Large intestine (tissue), 3 donors: ENCODE data around the gene CHMP5. TPM values are rescaled to one million over a fixed set of nuclear protein-coding genes. Genes with fewer than 3 reads are reported as not detected.

ENCODE experiments used
- DNase-seq, 2 donors: peaks; one replicate each; pipeline versions ENCODE4 v3.0.0 to v3.0.0-alpha.2; 2013
- H3K27ac ChIP-seq: one replicate; pipeline ENCODE4 v1.5.1; 2013; ENCODE audit warnings: low read length
- H3K27me3 ChIP-seq: 2 replicates; pipeline ENCODE4 v1.6.1; 2013; ENCODE audit warnings: low read length; ENCODE audit not compliant: control insufficient read depth, insufficient read depth
- H3K36me3 ChIP-seq: 2 replicates; pipeline ENCODE4 v1.6.1; 2013; ENCODE audit warnings: low read length; ENCODE audit not compliant: control insufficient read depth, insufficient read depth
- H3K4me1 ChIP-seq: one replicate; pipeline ENCODE4 v1.6.1; 2013; ENCODE audit warnings: low read length; ENCODE audit not compliant: control insufficient read depth, insufficient read depth
- H3K4me3 ChIP-seq: one replicate; pipeline ENCODE4 v1.5.1; 2013; ENCODE audit warnings: low read length
- H3K9me3 ChIP-seq: one replicate; pipeline ENCODE4 v1.6.1; 2013; ENCODE audit warnings: mild to moderate bottlenecking, low read depth, low read length, moderate library complexity; ENCODE audit not compliant: control insufficient read depth
- WGBS: methylation state at CpG from one replicate; pipeline ENCODE4 v1.1.5; 2013; ENCODE audit warnings: low lambda C conversion rate; ENCODE audit not compliant: insufficient coverage; 5-methylcytosine and 5-hydroxymethylcytosine counted together
- polyA plus RNA-seq: library from polyadenylated mRNA; unstranded; fragments of 120-200 nt; gene quantifications from one replicate; pipeline ENCODE4 v1.2.1, GENCODE V29; 2013

Gene CHMP5
- polyA plus RNA-seq, 1 donor, result 82.0 TPM

DNA sequence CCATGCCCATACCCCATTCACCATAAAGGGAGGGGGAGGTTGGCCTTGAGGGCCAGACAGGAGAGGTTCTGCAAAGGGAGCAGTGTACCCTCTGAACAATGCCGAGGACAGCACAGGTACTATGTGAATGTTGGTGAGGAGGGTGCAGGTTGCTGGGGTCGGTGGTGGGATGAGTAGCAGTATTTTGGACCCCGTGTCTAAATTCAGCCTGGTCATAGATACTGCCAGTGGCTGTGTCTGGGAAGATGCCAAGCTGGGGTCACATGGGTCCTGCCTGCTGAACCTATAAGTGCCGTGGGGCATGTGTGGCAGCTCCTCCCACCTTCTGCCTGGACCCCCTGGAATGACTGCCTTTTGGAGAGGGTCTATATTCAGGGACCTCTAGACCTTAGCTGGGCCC lies 36.2 kb upstream of the CHMP5 start:
- H3K4me3 ChIP-seq, result no peak overlapping the region
- H3K9me3 ChIP-seq, result no peaks in the 10 kb centered on the region
- DNase-seq, result no peak
- H3K36me3 ChIP-seq, result no peaks in the 10 kb centered on the region
- peaks cover 3% of the 10 kb centered on the region for H3K27me3 ChIP-seq
- WGBS, result no CpG with 5 or more reads among the region's 4 CpGs
- no peak overlapping the region for H3K27ac ChIP-seq
- peaks cover 9% of the 10 kb centered on the region for H3K4me1 ChIP-seq

DNA sequence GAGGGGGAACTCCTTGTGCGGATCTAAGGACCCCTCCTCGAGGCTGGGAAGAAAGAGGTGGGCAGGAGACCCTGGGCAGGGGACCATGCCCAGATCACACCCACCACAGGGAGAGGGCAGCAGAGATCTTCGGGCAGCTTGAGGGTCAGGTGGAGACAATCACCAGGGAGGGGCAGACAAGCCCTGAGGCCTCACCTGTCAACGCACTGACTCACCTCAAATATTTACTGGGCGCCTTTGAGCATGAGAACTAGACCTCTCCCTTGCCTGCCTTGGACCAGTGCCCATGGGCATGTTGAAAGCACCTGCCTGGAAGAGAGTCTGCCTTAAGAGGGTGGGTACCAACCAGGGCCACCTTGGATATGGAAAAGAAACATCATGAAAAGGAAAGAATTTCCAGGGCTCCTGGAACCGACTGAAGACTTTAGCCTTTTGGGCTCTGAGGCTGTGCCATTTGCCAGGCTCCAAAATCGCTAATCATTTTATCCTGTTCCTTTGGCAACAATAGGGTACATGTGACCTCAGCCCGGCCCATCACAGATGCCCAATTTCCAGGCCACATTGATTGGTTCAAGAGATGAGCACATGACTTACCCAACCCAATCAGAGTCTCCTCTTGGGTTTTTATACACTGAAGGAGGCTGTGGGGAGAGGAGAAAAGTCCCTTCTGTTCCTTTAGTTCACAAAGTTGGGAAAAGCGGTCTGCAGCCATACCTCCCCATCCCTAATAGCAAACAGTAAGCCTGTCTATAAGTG lies 35.3 kb upstream of the CHMP5 start:
- Histone ChIP-seq H3K36me3 (no peaks in the 10 kb centered on the region), H3K27me3 (no peaks in the 10 kb centered on the region), H3K27ac (peak overlapping the region; percentile 34), H3K9me3 (no peaks in the 10 kb centered on the region), H3K4me3 (no peak overlapping the region), H3K4me1 (peaks cover 18% of the 10 kb centered on the region)
- WGBS, result no CpG with 5 or more reads among the region's 9 CpGs
- peak; percentile 80 to 81 for DNase-seq

DNA sequence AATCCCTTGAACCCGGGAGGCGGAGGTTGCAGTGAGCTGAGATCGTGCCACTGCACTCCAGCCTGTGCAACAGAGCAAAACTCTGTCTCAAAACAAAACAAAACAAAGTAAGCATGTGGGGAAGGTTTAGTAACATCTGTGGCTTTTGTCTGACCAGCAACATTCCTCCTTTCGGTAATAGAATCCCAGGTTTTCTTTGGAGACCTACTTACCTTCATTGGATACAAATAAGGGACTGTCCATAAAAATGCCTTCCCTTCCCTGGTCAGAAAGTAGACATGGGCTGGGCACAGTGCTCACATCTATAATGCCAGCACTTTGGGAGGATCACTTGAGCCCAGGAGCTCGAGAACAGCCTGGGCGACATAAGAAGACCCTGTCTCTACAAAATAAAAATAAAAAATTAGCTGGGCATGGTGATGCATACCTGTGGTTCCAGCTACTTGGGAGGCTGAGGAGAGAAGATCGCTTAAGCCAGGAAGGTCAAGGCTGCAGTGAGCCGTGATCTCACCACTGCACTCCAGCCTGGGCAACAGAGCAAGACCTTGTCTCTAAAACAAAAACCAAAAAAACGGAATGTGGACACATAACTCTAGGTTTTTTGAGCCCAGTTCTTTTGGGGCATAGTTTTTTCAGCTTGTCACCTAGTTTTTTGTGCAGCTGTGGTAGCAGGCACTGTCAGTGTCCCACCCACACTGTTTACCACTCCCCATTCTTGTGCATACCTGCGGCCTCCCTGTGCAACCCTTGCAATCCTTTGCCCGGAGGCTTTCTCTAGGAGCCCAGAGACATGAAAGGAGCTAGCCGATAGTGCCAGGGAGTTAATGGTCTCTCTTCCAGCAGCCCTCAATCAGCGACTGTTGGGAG lies 33.9 kb upstream of the CHMP5 start:
- H3K27ac ChIP-seq, result no peak overlapping the region
- H3K9me3 ChIP-seq, result no peaks in the 10 kb centered on the region
- peaks cover 19% of the 10 kb centered on the region for H3K4me1 ChIP-seq
- H3K27me3 ChIP-seq, result no peaks in the 10 kb centered on the region
- no CpG with 5 or more reads among the region's 13 CpGs for WGBS
- no peak for DNase-seq
- no peaks in the 10 kb centered on the region for H3K36me3 ChIP-seq
- no peak overlapping the region for H3K4me3 ChIP-seq

DNA sequence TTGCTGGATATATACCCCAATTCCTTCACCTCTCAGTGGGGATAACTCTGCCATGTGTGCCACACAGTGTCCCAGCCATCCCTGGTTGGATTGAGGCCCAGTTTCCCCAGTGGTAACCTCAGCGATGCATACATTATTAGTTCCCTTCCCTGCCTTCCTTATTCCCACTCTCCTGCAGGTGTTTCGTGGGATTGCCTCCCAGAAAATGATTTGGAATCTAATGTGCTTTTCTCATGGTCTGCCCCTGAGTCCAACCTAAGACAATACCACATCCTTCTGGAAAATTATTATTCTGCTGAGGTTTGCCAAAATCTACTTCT lies 33.3 kb upstream of the CHMP5 start:
- no peaks in the 10 kb centered on the region for H3K27me3 ChIP-seq
- WGBS, result no CpG with 5 or more reads among the region's 2 CpGs
- H3K36me3 ChIP-seq, result no peaks in the 10 kb centered on the region
- H3K4me3 ChIP-seq, result no peak overlapping the region
- no peak overlapping the region for H3K27ac ChIP-seq
- peaks cover 19% of the 10 kb centered on the region for H3K4me1 ChIP-seq
- no peaks in the 10 kb centered on the region for H3K9me3 ChIP-seq
- DNase-seq, result no peak

DNA sequence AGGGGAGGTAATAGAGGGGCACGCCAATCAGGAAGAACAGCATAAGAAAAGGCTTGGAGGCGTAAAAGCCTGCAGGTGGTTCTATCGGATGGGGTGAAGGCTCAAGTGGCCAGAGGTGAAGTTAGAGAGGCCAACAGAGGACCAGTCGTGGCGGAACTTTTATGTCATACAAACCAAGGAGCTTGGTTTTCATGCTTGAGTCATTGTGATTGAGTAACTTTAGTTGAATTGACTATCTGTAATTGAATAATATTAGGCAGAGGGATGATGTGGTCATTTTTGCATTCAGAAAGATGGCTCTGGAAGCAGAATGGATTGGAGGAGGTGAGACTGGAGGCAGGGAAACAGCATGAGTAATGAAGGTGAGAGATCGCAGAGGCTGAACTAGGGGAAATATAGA lies 32.0 kb upstream of the CHMP5 start:
- no peak overlapping the region for H3K4me3 ChIP-seq

DNA sequence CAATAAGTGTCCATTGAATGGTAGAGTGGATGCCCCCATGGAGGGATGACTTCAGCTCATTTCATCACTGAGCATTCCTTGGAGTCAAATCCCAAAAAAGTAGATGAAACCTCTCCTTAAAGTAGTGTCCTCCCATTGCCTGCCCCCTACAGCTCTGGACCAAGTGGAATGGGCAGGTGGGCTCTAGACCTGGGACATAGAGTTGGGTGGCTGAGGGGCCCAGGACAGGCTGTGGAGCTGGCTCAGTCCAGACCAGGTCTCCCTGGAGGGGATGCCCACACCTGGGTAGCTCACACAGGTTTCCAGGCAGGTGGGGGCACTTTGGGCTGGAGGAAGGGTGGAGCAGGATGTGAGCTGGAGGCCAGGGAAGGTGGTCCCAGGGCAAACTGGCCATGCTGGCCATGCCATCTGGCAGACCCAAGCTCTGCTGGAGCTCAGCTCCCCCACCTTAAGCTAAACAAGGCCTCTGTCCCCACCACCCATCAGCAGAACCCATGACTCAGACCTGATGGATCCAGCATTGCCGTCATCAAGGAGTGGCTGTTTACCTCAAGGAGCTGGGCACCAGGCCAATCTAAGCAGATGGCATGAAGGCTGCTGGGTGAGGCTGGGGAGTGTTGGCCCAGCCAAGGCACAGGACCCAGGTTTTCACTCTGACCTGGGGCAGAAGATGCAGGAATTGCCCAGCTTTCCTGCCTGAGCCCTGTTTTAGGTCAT lies 31.1 kb upstream of the CHMP5 start:
- no peaks in the 10 kb centered on the region for H3K27me3 ChIP-seq
- no peaks in the 10 kb centered on the region for H3K36me3 ChIP-seq
- peak overlapping the region; percentile 6 for H3K27ac ChIP-seq
- H3K4me3 ChIP-seq, result no peak overlapping the region
- H3K4me1 ChIP-seq, result peaks cover 19% of the 10 kb centered on the region
- peak; percentile 66 to 85 for DNase-seq
- 40% methylated on average over 1 of the region's 1 CpG for WGBS
- no peaks in the 10 kb centered on the region for H3K9me3 ChIP-seq

More for the DNA sequence above, 32.0 kb upstream of the CHMP5 start:
- no peak overlapping the region for H3K27ac ChIP-seq
- no peaks in the 10 kb centered on the region for H3K9me3 ChIP-seq
- H3K27me3 ChIP-seq, result no peaks in the 10 kb centered on the region
- WGBS, result 100% methylated on average over 2 of the region's 6 CpGs
- H3K36me3 ChIP-seq, result no peaks in the 10 kb centered on the region
- H3K4me1 ChIP-seq, result peaks cover 19% of the 10 kb centered on the region
- no peak for DNase-seq

DNA sequence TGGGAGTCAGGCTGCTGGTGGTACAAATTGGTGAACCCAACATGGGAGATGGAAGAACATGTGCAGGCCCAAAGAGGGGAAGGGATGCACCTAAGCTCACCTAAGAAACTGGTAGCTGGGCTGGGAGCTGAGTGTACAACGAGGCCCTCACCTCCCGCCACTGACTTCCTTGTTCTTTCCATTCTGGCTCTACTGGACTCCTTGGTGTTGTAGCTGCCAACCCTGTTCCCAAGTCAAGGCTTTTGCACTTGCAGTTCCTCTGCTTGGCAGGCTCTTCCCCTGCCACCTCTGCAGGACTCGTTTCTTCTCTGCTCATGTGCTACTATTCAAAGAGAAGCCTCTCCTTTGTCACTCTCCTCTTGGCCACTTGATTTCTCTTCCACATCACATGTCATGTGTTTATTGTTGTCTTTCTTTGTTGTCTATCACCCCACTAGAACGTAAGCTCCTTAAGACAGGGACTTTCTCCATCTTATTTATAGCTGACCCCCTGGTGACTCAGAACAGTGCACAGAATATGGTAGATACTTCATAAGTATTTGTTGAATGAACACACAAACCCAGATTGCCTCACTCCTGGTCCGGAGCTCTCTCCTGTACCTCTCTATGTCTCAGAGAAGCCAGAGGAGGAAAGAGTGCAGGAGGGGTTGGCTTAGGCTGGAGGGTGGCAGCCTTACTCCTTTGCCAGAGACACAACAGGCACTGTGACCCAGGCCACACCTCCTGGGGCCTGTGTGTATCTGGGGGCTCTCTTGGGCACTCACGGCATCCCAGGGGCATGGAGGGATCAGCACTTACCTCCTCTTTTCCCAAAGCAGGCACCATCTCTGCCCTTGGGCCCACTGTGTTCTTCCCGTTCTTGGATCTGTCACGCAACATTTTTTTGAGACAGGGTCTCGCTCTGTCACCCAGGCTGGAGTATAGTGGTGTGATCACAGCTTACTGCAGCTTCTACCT lies 30.1 kb upstream of the CHMP5 start:
- H3K9me3 ChIP-seq, result no peaks in the 10 kb centered on the region
- 78% methylated on average over 2 of the region's 9 CpGs for WGBS
- H3K36me3 ChIP-seq, result no peaks in the 10 kb centered on the region
- no peak for DNase-seq
- H3K4me1 ChIP-seq, result peaks cover 21% of the 10 kb centered on the region
- no peak overlapping the region for H3K4me3 ChIP-seq
- no peaks in the 10 kb centered on the region for H3K27me3 ChIP-seq
- no peak overlapping the region for H3K27ac ChIP-seq

DNA sequence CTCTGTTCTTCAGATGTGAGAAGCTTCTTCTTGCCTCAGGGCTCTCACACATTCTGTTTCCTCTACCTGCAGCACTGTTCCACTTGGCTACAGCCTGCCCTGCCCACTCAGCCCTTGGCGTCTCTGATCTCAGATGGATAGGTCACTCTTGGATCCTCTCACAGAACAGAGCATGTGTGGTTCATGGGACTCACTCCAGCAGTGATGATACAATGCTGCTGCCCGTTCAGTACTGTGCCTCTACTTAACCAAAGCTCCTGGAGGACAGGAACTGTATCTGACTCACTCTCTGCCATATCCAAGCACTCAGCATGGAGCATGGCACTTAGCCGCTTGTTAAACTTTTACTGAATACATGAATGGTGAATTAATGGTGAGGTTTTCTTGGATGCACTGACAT lies 28.3 kb upstream of the CHMP5 start:
- no peaks in the 10 kb centered on the region for H3K9me3 ChIP-seq
- WGBS, result no CpG with 5 or more reads among the region's 3 CpGs
- H3K27me3 ChIP-seq, result no peaks in the 10 kb centered on the region
- DNase-seq, result no peak
- H3K36me3 ChIP-seq, result no peaks in the 10 kb centered on the region
- no peak overlapping the region for H3K4me3 ChIP-seq
- peaks cover 23% of the 10 kb centered on the region for H3K4me1 ChIP-seq
- no peak overlapping the region for H3K27ac ChIP-seq

DNA sequence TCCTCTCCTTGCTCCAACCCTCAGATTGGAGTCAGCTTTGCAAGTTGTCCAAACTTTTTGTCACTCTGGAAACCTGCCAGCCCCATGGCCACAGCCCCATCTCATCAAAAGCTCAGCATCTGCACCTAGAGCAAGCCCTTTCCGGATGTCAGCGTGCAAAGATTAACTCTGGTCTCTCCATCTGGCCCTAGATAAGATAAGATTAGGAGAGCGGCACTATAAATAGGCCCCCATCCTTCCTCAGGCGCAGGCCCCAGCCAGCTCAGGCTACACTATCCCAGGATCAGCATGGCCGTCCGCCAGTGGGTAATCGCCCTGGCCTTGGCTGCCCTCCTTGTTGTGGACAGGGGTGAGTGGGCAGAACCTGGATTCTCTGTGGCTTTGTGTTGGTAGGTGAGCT lies 24.9 kb upstream of the CHMP5 start, which contains the start of gene SPINK4:
Gene SPINK4, plus strand, starts transcription at position 247 of the 400 bp plus-strand sequence. Its CDS starts 42 bp downstream, at position 289.
- no peaks in the 10 kb centered on the region for H3K27me3 ChIP-seq
- H3K4me3 ChIP-seq, result peak within 1 kb of the TSS; percentile 8
- peak in 1 of 2 donors; percentile 30 for DNase-seq
- no peaks in the 10 kb centered on the region for H3K36me3 ChIP-seq
- H3K9me3 ChIP-seq, result no peaks in the 10 kb centered on the region
- WGBS, result no CpG with 5 or more reads among the region's 7 CpGs
- H3K4me1 ChIP-seq, result peaks cover 13% of the 10 kb centered on the region
- H3K27ac ChIP-seq, result no peak within 1 kb of the TSS
